Parathyroid adenoma (tissue), 2 donors: Measurements from ENCODE around the gene CNTN6.

ENCODE experiments used
- H2AFZ ChIP-seq: fragments of 300-600 bp; sonication (generic); one replicate; pipeline ENCODE4 v1.7.0; 2017; ENCODE audit warnings: antibody characterized with exemption, mild to moderate bottlenecking
- H3K27ac ChIP-seq: fragments of 300-600 bp; sonication (generic); one replicate; pipeline ENCODE4 v1.7.0; 2017
- H3K27me3 ChIP-seq: fragments of 300-600 bp; sonication (generic); one replicate; pipeline ENCODE4 v1.7.0; 2017; ENCODE audit warnings: low read length; ENCODE audit not compliant: control insufficient read depth, insufficient read depth
- H3K36me3 ChIP-seq: fragments of 300-600 bp; sonication (generic); one replicate; pipeline ENCODE4 v1.7.0; 2017; ENCODE audit warnings: low read length; ENCODE audit not compliant: control insufficient read depth, insufficient read depth
- H3K4me1 ChIP-seq: fragments of 300-600 bp; sonication (generic); one replicate; pipeline ENCODE4 v1.7.0; 2017; ENCODE audit warnings: control low read depth
- H3K4me2 ChIP-seq: fragments of 300-600 bp; sonication (generic); one replicate; pipeline ENCODE4 v1.7.0; 2017; ENCODE audit warnings: low read length
- H3K4me3 ChIP-seq: fragments of 300-600 bp; sonication (generic); one replicate; pipeline ENCODE4 v1.7.0; 2017; ENCODE audit warnings: low read depth, low read length
- H3K79me2 ChIP-seq: fragments of 300-600 bp; sonication (generic); one replicate; pipeline ENCODE4 v1.7.0; 2017; ENCODE audit warnings: control low read depth
- H3K9ac ChIP-seq: fragments of 300-600 bp; sonication (generic); one replicate; pipeline ENCODE4 v1.7.0; 2017; ENCODE audit warnings: mild to moderate bottlenecking
- H3K9me3 ChIP-seq: fragments of 300-600 bp; sonication (generic); one replicate; pipeline ENCODE4 v1.7.0; 2017; ENCODE audit warnings: low read length; ENCODE audit not compliant: control insufficient read depth
- TF ChIP-seq, protein P1 (sequence below): fragments of 300-600 bp; sonication (generic); IDR thresholded peaks from one replicate; pipeline ENCODE4 v1.7.0; 2017; ENCODE audit warnings: antibody characterized with exemption, mild to moderate bottlenecking
- donor health status: primary hyperparathyroidism.

CNTN6 gene

GRCh38 chr3:1442271-1442670, 349.4 kb downstream of the CNTN6 start:
- H3K4me2 ChIP-seq, result no peak overlapping the region
- TF ChIP-seq, protein P1, sequence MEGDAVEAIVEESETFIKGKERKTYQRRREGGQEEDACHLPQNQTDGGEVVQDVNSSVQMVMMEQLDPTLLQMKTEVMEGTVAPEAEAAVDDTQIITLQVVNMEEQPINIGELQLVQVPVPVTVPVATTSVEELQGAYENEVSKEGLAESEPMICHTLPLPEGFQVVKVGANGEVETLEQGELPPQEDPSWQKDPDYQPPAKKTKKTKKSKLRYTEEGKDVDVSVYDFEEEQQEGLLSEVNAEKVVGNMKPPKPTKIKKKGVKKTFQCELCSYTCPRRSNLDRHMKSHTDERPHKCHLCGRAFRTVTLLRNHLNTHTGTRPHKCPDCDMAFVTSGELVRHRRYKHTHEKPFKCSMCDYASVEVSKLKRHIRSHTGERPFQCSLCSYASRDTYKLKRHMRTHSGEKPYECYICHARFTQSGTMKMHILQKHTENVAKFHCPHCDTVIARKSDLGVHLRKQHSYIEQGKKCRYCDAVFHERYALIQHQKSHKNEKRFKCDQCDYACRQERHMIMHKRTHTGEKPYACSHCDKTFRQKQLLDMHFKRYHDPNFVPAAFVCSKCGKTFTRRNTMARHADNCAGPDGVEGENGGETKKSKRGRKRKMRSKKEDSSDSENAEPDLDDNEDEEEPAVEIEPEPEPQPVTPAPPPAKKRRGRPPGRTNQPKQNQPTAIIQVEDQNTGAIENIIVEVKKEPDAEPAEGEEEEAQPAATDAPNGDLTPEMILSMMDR, result no peak
- no peaks in the 10 kb centered on the region for H3K27me3 ChIP-seq
- H3K9ac ChIP-seq, result no peak overlapping the region
- no peak overlapping the region for H2AFZ ChIP-seq
- no peaks in the 10 kb centered on the region for H3K36me3 ChIP-seq
- H3K9me3 ChIP-seq, result no peaks in the 10 kb centered on the region
- H3K4me1 ChIP-seq, result no peaks in the 10 kb centered on the region
- no peak overlapping the region for H3K4me3 ChIP-seq
- H3K27ac ChIP-seq, result no peak overlapping the region
- no peaks in the 10 kb centered on the region for H3K79me2 ChIP-seq

- Histone ChIP-seq H3K27me3 (no peaks in the 10 kb centered on the region), H3K27ac (no peak overlapping the region), H3K4me3 (no peak overlapping the region), H3K9me3 (no peaks in the 10 kb centered on the region), H3K79me2 (no peaks in the 10 kb centered on the region), H2AFZ (no peak overlapping the region), H3K36me3 (no peaks in the 10 kb centered on the region), H3K4me2 (no peak overlapping the region), H3K9ac (no peak overlapping the region), H3K4me1 (no peaks in the 10 kb centered on the region)
- TF ChIP-seq, protein P1, result no peak
Observed at GRCh38 chr3:1444195-1444594, 351.4 kb downstream of the CNTN6 start.

DNA sequence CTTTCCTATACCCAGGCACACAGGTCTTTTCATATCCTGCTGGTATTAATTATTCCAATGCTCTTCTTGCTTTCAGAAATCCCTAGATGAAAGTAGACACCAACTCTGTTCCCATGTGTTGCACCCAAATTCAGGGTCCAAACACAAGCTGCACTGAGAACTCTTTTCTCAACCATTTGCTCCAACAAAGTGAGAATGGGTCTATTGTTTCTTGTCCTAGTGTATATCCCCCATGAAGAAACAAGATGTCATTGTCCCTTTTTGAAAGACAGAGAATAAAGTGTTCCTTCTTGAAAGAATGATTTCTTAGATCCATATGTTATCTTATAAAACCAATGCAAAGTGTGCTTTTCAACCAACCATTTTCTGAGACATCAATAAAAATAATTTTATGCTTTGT, 353.7 kb downstream of the CNTN6 start:
- TF ChIP-seq, protein P1, result no peak
- H3K9ac ChIP-seq, result no peak overlapping the region
- H3K4me3 ChIP-seq, result no peak overlapping the region
- H3K27me3 ChIP-seq, result no peaks in the 10 kb centered on the region
- H3K9me3 ChIP-seq, result no peaks in the 10 kb centered on the region
- no peak overlapping the region for H3K27ac ChIP-seq
- no peaks in the 10 kb centered on the region for H3K36me3 ChIP-seq
- H3K79me2 ChIP-seq, result no peaks in the 10 kb centered on the region
- no peak overlapping the region for H2AFZ ChIP-seq
- H3K4me2 ChIP-seq, result no peak overlapping the region
- no peaks in the 10 kb centered on the region for H3K4me1 ChIP-seq

DNA sequence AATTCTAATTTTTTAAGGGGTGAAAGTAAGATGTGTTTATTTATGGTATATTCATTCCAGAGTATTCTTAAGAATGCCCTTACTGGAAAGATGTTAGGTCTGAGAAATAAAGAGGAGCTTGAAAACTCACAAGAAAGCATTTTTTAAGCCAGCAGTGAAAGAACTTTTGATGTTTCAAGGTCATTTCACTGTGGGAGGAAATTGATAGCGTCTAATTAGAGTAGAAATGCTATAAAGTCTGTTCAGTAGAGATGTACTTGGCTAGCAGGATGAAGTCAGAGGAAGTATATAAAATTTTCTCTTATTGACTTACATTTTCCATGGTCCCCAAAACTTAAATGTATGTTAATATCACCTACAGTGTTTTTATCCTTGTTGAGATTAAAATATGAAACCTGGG, 354.6 kb downstream of the CNTN6 start:
- H3K79me2 ChIP-seq, result no peaks in the 10 kb centered on the region
- H3K4me1 ChIP-seq, result no peaks in the 10 kb centered on the region

GRCh38 chr3:1448443-1448842, 355.6 kb downstream of the CNTN6 start:
- TF ChIP-seq, protein P1, result no peak
- Histone ChIP-seq H3K36me3 (no peaks in the 10 kb centered on the region), H3K27me3 (no peaks in the 10 kb centered on the region), H3K27ac (no peak overlapping the region), H2AFZ (no peak overlapping the region), H3K4me3 (no peak overlapping the region), H3K9ac (no peak overlapping the region), H3K4me1 (no peaks in the 10 kb centered on the region), H3K9me3 (no peaks in the 10 kb centered on the region), H3K4me2 (no peak overlapping the region), H3K79me2 (no peaks in the 10 kb centered on the region)

More for the DNA sequence above, 354.6 kb downstream of the CNTN6 start:
- no peak overlapping the region for H3K27ac ChIP-seq
- H3K9me3 ChIP-seq, result no peaks in the 10 kb centered on the region
- H3K4me3 ChIP-seq, result no peak overlapping the region
- H2AFZ ChIP-seq, result no peak overlapping the region
- TF ChIP-seq, protein P1, result no peak
- H3K27me3 ChIP-seq, result no peaks in the 10 kb centered on the region
- H3K4me2 ChIP-seq, result no peak overlapping the region
- H3K9ac ChIP-seq, result no peak overlapping the region
- no peaks in the 10 kb centered on the region for H3K36me3 ChIP-seq
